Spleen (tissue), 7 donors: ENCODE results near the gene ZEB1.

ENCODE experiments used
- POLR2AphosphoS5 ChIP-seq, 3 donors: sonication (generic); formaldehyde crosslinking; IDR thresholded peaks; one replicate each; pipeline ENCODE4 v1.5.1; 2017; ENCODE audit warnings: antibody characterized with exemption in 3 of 3
- TF ChIP-seq, protein P1 (sequence below), 11 experiments: fragments of 200-600 bp in 7 of 11; fragments of 450-650 bp in 4 of 11; sonication (generic) in 4 of 11; IDR thresholded peaks in 8 of 11; conservative IDR thresholded peaks in 3 of 11; 1 replicate in 7 of 11; 2 replicates in 4 of 11; pipeline versions ENCODE4 v1.4.0 to v1.8.0; 2016 to 2021; ENCODE audit warnings: antibody characterized with exemption in 11 of 11, inconsistent platforms in 4 of 11, mild to moderate bottlenecking in 1 of 11
- donor health status: DM: no; HTN: no; CAD: no; lungs with moderate emphysema.
- donor health status: DM: no; HTN: no; CAD: no.
- donor health status: DM: no; HTN: no; CAD: no.

DNA sequence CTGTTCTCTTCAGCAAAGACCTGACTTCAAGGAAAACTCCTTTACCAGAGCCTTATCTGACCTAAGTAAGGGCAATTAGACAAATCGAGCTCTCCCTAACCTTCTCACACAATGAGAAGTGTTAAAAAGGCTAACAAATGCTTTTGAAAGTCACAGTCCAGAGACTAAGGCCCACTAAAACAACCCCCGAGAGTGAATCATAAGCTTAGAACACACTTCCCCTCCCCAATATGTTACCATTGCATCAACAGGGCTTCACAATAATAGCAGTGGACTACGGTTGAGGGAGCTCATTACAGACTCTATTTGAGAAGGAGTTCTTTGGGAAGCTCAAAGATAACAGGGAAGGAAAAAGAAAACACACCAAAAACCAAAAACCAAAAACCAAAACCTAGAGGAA, 28.6 kb upstream of the ZEB1 start:
- TF ChIP-seq POLR2AphosphoS5 (IDR thresholded peaks at IDR 0.05): no peak
- TF ChIP-seq, protein P1, sequence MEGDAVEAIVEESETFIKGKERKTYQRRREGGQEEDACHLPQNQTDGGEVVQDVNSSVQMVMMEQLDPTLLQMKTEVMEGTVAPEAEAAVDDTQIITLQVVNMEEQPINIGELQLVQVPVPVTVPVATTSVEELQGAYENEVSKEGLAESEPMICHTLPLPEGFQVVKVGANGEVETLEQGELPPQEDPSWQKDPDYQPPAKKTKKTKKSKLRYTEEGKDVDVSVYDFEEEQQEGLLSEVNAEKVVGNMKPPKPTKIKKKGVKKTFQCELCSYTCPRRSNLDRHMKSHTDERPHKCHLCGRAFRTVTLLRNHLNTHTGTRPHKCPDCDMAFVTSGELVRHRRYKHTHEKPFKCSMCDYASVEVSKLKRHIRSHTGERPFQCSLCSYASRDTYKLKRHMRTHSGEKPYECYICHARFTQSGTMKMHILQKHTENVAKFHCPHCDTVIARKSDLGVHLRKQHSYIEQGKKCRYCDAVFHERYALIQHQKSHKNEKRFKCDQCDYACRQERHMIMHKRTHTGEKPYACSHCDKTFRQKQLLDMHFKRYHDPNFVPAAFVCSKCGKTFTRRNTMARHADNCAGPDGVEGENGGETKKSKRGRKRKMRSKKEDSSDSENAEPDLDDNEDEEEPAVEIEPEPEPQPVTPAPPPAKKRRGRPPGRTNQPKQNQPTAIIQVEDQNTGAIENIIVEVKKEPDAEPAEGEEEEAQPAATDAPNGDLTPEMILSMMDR (IDR thresholded peaks at IDR 0.05 in 8 of 11, conservative IDR thresholded peaks at IDR 0.05 in 3 of 11): no peak
